K562 (cell line): Measurements from ENCODE around the gene TAMALIN. TPM values are rescaled to one million over a fixed set of nuclear protein-coding genes. Genes with fewer than 3 reads are reported as not detected.

Experiments used
- ATAC-seq: fragments of 200-7000 bp; cut with Tn5 transposase; 3 replicates; pipeline ENCODE4 v1.9.1; 2020; ENCODE audit warnings: moderate library complexity
- BruUV-seq: library from RNA; stranded (reverse); fragments of 400-500 nt; replicated peaks from 2 replicates; lab custom pipeline; 2021; lab: Mats Ljungman, UMichigan
- CTCF ChIA-PET: fragments of 300-600 bp; formaldehyde crosslinking; extraction: SDS; loops from one replicate; lab custom pipeline; 2021; ENCODE audit warnings: low intra/inter-chr PET ratio; lab: Yijun Ruan, JAX
- POLR2A ChIA-PET: fragments of 300-600, 350-650 bp; sonication (Branson Sonifier 250); formaldehyde crosslinking; extraction: SDS; loops from one replicate; lab custom pipeline; 2021; ENCODE audit warnings: antibody characterized with exemption, inconsistent platforms; lab: Yijun Ruan, JAX
- DNase-seq, 4 experiments: peaks; one replicate each; pipeline versions ENCODE4 v3.0.0 to v3.0.0-alpha.2; 2011 to 2018; ENCODE audit warnings: low spot score in 3 of 4, mixed read lengths in 3 of 4; ENCODE audit errors: extremely low read depth in 1 of 4
- FAIRE-seq: peaks from 2 replicates; lab custom pipeline; 2011; peaks lifted over from hg19 to GRCh38; lab: Jason Lieb, UNC
- H2AFZ ChIP-seq: 2 replicates; pipeline ENCODE4 v1.6.0; 2011; ENCODE audit warnings: low read depth, low read length, control low read depth, inconsistent platforms
- H3K27ac ChIP-seq: fragments of 200-600 bp; 3 replicates; pipeline ENCODE4 v1.8.0; 2011; ENCODE audit warnings: low read depth, mild to moderate bottlenecking, control low read depth, inconsistent platforms, low read length, moderate library complexity, mixed read lengths; ENCODE audit errors: extremely low read depth
- H3K27me3 ChIP-seq, 2 experiments: fragments of 300-600 bp in 1 of 2; 2 replicates in 1 of 2; 3 replicates in 1 of 2; pipeline versions ENCODE4 v1.6.0 to v1.8.0; 2011; ENCODE audit warnings: inconsistent platforms in 2 of 2, low read length in 2 of 2, mild to moderate bottlenecking in 1 of 2, mixed read lengths in 1 of 2, moderate library complexity in 1 of 2; ENCODE audit not compliant: control insufficient read depth in 2 of 2, insufficient read depth in 2 of 2
- H3K36me3 ChIP-seq: fragments of 300-600 bp; 3 replicates; pipeline ENCODE4 v1.8.0; 2011; ENCODE audit warnings: mild to moderate bottlenecking, low read length, inconsistent platforms; ENCODE audit not compliant: control insufficient read depth, insufficient read depth
- H3K4me1 ChIP-seq, 2 experiments: fragments of 200-600 bp in 1 of 2; replicated peaks in 1 of 2; 2 replicates in 1 of 2; 3 replicates in 1 of 2; pipeline versions ENCODE4 v1.5.1 to v1.8.0; 2011; ENCODE audit warnings: inconsistent platforms in 2 of 2, low read length in 2 of 2, mild to moderate bottlenecking in 1 of 2, mixed read lengths in 1 of 2, moderate library complexity in 1 of 2; ENCODE audit not compliant: control insufficient read depth in 2 of 2, insufficient read depth in 2 of 2
- H3K4me2 ChIP-seq: 2 replicates; pipeline ENCODE4 v1.6.1; 2011; ENCODE audit warnings: low read length, control low read depth, inconsistent platforms, mixed read lengths; ENCODE audit not compliant: insufficient read depth
- H3K4me3 ChIP-seq: fragments of 200-600 bp; sonication (generic), shearing (Covaris generic); 2 replicates; pipeline ENCODE4 v1.5.1; 2016; ENCODE audit warnings: control low read depth, inconsistent platforms
- H3K79me2 ChIP-seq: fragments of 200-600 bp; 3 replicates; pipeline ENCODE4 v1.8.0; 2011; ENCODE audit warnings: low read length, inconsistent platforms; ENCODE audit not compliant: control insufficient read depth, insufficient read depth
- H3K9ac ChIP-seq, 2 experiments: 2 replicates each; pipeline versions ENCODE4 v1.6.0 to v1.6.1; 2011; ENCODE audit warnings: low read depth in 2 of 2, low read length in 2 of 2, control low read depth in 1 of 2, inconsistent platforms in 1 of 2, mild to moderate bottlenecking in 1 of 2, mixed read lengths in 1 of 2; ENCODE audit not compliant: insufficient read depth in 1 of 2
- H3K9me1 ChIP-seq: one replicate; pipeline ENCODE4 v1.6.0; 2011; ENCODE audit warnings: inconsistent platforms, mild to moderate bottlenecking, low read length, moderate library complexity; ENCODE audit not compliant: control insufficient read depth, insufficient read depth
- H3K9me3 ChIP-seq: replicated peaks from 2 replicates; pipeline ENCODE4 v1.5.1; 2011; ENCODE audit warnings: low read depth, low read length, inconsistent platforms; ENCODE audit not compliant: control insufficient read depth, insufficient read depth
- H4K20me1 ChIP-seq: replicated peaks from 2 replicates; pipeline ENCODE4 v1.6.1; 2011; ENCODE audit warnings: low read length, inconsistent platforms, mixed read lengths; ENCODE audit not compliant: control insufficient read depth, insufficient read depth
- CBX8 ChIP-seq: fragments of 200-600 bp; sonication (generic); IDR thresholded peaks from 2 replicates; pipeline ENCODE4 v1.6.1; 2012; ENCODE audit warnings: borderline replicate concordance, mixed run types, low read depth, mild to moderate bottlenecking, moderate library complexity, mixed read lengths, low read length, control low read depth, inconsistent platforms; ENCODE audit not compliant: poor library complexity, severe bottlenecking; ENCODE audit errors: extremely low read depth
- HDAC3 ChIP-seq: fragments of 450-650 bp; IDR thresholded peaks from 2 replicates; pipeline ENCODE4 v1.6.1; 2018; ENCODE audit warnings: borderline replicate concordance, mild to moderate bottlenecking, moderate library complexity; ENCODE audit not compliant: partially characterized antibody
- WGBS: fragments of 100-300 bp; shearing (Covaris generic); methylation state at CpG from one replicate; pipeline ENCODE4 v1.1.6; 2016; ENCODE audit warnings: low coverage, mixed read lengths; ENCODE audit not compliant: insufficient coverage; ENCODE audit errors: missing lambda C conversion rate; 5-methylcytosine and 5-hydroxymethylcytosine counted together
- in situ Hi-C: fragments of 300-500 bp; cut with MboI; formaldehyde crosslinking; loops from 4 replicates; pipeline ENCODE4 v1.15.0; 2018; ENCODE audit warnings: inconsistent platforms, mixed read lengths
- intact Hi-C: fragments of 100-400 bp; cut with micrococcal nuclease; formaldehyde crosslinking; loops from 2 replicates; pipeline ENCODE4 v1.14.2; 2022
- polyA plus RNA-seq, 8 experiments: library from polyadenylated mRNA; depleted of rRNA in 4 of 8; stranded (reverse) in 5 of 8; unstranded in 3 of 8; fragments of >200 nt; fragmentation: Nextera tagmentation in 2 of 8; fragmentation: Illumina TruSeq in 1 of 8; extraction: Ambion mirVana in 2 of 8; extraction: Trizol in 1 of 8; gene quantifications; 2 replicates each; pipeline versions ENCODE4 v1.2.1 to v1.2.3, GENCODE V29; 2011 to 2014; ENCODE audit warnings: inconsistent platforms in 1 of 8, missing spikeins in 1 of 8
- total RNA-seq, 7 experiments: library from RNA; depleted of rRNA in 6 of 7; stranded (reverse); fragments of >200 nt in 6 of 7; fragmentation: Illumina TruSeq in 2 of 7; extraction: Trizol in 2 of 7; gene quantifications; 2 replicates each; pipeline versions ENCODE4 v1.2.1 to v1.2.3, GENCODE V29; 2011 to 2021; ENCODE audit warnings: low replicate concordance in 1 of 7

The TAMALIN gene
- total and polyA plus RNA-seq, 9 of the 15 experiments (the other 6 are each of a cell fraction or from before 2014, with no cell fraction given): 0.74 to 2.2 (median 1.5) TPM; not detected in 2

DNA sequence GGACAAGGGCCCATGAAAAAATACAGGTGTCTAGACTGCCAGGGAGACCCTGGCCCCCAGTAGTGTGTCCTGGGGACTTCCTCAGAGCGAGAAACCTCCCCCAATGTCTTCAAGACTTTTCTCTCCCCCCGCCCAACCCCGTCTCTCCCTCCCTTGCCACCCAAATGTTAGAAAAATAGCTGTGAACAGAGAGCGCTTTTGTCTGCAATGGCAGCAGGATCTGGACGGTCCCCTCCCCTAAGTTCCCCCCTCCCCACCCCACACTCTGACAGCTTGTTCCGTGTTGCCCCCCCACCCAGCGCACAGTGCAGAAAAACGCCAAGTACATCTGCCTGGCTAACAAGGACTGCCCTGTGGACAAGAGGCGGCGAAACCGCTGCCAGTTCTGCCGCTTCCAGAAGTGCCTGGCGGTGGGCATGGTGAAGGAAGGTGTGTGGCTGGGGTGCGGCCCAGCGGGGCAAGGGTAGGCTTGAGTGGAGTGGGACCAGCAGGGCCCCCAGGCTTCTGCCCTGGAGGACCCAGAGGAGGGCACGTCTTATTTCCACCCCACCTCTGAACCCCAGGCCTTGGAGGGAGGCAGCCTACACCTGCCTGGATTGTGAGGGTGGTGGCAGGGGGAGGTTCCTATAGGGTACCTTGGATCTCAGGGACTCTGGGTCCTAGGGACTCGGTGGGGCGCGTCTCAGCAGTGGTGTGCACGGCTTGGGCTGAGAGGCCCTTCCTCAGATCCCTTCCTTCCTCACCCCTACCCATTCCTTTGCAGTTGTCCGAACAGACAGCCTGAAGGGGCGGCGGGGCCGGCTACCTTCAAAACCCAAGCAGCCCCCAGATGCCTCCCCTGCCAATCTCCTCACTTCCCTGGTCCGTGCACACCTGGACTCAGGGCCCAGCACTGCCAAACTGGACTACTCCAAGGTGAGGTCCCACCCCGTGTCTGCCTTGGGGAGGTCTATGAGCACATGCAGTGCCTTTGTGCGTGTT lies 49.3 kb downstream of the TAMALIN start:
- ATAC-seq: no peak
- H4K20me1 ChIP-seq: peaks cover 6% of the 10 kb centered on the region; the same call in 1 of the 2 replicates
- 0 out of 4 replicates have a peak overlapping the region, but pooled peaks of 1 of the 2 experiments have one; percentile 2 for H3K9ac ChIP-seq

More for the DNA sequence above, 49.3 kb downstream of the TAMALIN start:
- Histone ChIP-seq H3K36me3 (no peaks in the 10 kb centered on the region), H3K79me2 (no peaks in the 10 kb centered on the region), H3K9me1 (no peaks in the 10 kb centered on the region), H3K27ac (no peak overlapping the region), H3K4me1 (peaks cover 14 to 30% of the 10 kb centered on the region in 2 experiments; a peak in 4 of 5 replicates), H2AFZ (no peak overlapping the region), H3K27me3 (peaks cover 0 to 16% of the 10 kb centered on the region in 2 experiments; a peak in 3 of 5 replicates), H3K4me2 (no peak overlapping the region), H3K4me3 (no peak overlapping the region), H3K9me3 (no peaks in the 10 kb centered on the region)
- intact Hi-C loops (no loop called here), in situ Hi-C loops (no loop called here)
- no peak for DNase-seq
- no peak for FAIRE-seq
- CTCF ChIA-PET: no interaction called here
- TF ChIP-seq CBX8: no peak
- TF ChIP-seq HDAC3: no peak
- 38% methylated on average over 22 of the region's 27 CpGs for WGBS
- POLR2A ChIA-PET: interaction anchor here (1.0 to 1.5 kb wide), 3 partner anchors 12 to 19 kb away, joined by 4 read pairs; no protein-coding TSS in a partner anchor
- BruUV-seq: no TSS peak
